ENCODE data around the gene CHMP4A. TPM values are rescaled to one million over a fixed set of nuclear protein-coding genes. Genes with fewer than 3 reads are reported as not detected.

CHMP4A gene
- total RNA-seq, 4 donors from 2014 or later, result 75.4 to 135 (median 94.9) TPM

GRCh38 chr14:24260026-24260779, 46.9 kb upstream of the CHMP4A start:
- 90% methylated on average over 15 of the region's 16 CpGs for WGBS
- Histone ChIP-seq H3K4me3 (no peak overlapping the region), H3K4me1 (peaks cover 0 to 9% (median 2%) of the 10 kb centered on the region in 4 donors), H3K27me3 (no peaks in the 10 kb centered on the region), H3K36me3 (peaks cover 0 to 20% (median 5%) of the 10 kb centered on the region in 4 donors), H3K9me3 (no peaks in the 10 kb centered on the region), H3K27ac (replicated peaks in 1 of 4) (no peak overlapping the region)
- intact Hi-C loops (cut with DNase I), result no loop called here
- DNase-seq (ENCODE audit: extremely low spot score), result no peak
- no peak for TF ChIP-seq EP300 (IDR thresholded peaks at IDR 0.05)

- H3K9me3 ChIP-seq, result no peaks in the 10 kb centered on the region
- H3K36me3 ChIP-seq, result peaks cover 0 to 20% (median 2%) of the 10 kb centered on the region in 4 donors
- H3K27ac ChIP-seq (replicated peaks in 1 of 4), result no peak overlapping the region
- H3K4me3 ChIP-seq, result no peak overlapping the region
- intact Hi-C loops (cut with DNase I), result no loop called here
- no peak for DNase-seq (ENCODE audit: extremely low spot score)
- no peak for TF ChIP-seq POLR2A (IDR thresholded peaks at IDR 0.05; ENCODE audit: low read depth)
- no peak for TF ChIP-seq EP300 (IDR thresholded peaks at IDR 0.05)
- no peak for TF ChIP-seq POLR2AphosphoS5 (IDR thresholded peaks at IDR 0.05)
- WGBS, result 72% methylated on average over 16 of the region's 16 CpGs
- no peaks in the 10 kb centered on the region for H3K27me3 ChIP-seq
- H3K4me1 ChIP-seq, result peaks cover 0 to 9% (median 2%) of the 10 kb centered on the region in 4 donors
These were observed 46.2 kb upstream of the CHMP4A start for GRCh38 chr14:24259282-24260025.

GRCh38 chr14:24258548-24259265, 45.4 kb upstream of the CHMP4A start:
- Histone ChIP-seq H3K36me3 (peaks cover 0 to 18% (median 0%) of the 10 kb centered on the region in 4 donors), H3K9me3 (no peaks in the 10 kb centered on the region), H3K4me3 (no peak overlapping the region), H3K27me3 (no peaks in the 10 kb centered on the region), H3K4me1 (peaks cover 0 to 9% (median 2%) of the 10 kb centered on the region in 4 donors), H3K27ac (replicated peaks in 1 of 4) (no peak overlapping the region)
- intact Hi-C loops (cut with DNase I), result no loop called here
- DNase-seq (ENCODE audit: extremely low spot score), result no peak
- no peak for TF ChIP-seq EP300 (IDR thresholded peaks at IDR 0.05)
- TF ChIP-seq POLR2AphosphoS5 (IDR thresholded peaks at IDR 0.05), result no peak
- no peak for TF ChIP-seq POLR2A (IDR thresholded peaks at IDR 0.05; ENCODE audit: low read depth)
- no peak for TF ChIP-seq CTCF (IDR thresholded peaks at IDR 0.05)
- 90% methylated on average over 15 of the region's 18 CpGs for WGBS

- Histone ChIP-seq H3K36me3 (peaks cover 0 to 21% (median 0%) of the 10 kb centered on the region in 4 donors), H3K4me3 (no peak overlapping the region), H3K27ac (replicated peaks in 1 of 4) (no peak overlapping the region), H3K9me3 (no peaks in the 10 kb centered on the region), H3K27me3 (no peaks in the 10 kb centered on the region), H3K4me1 (peaks cover 0 to 9% (median 2%) of the 10 kb centered on the region in 4 donors)
- intact Hi-C loops (cut with DNase I), result no loop called here
- DNase-seq (ENCODE audit: extremely low spot score), result no peak
- WGBS, result 85% methylated on average over 9 of the region's 9 CpGs
- TF ChIP-seq CTCF (IDR thresholded peaks at IDR 0.05), result no peak
- TF ChIP-seq POLR2AphosphoS5 (IDR thresholded peaks at IDR 0.05), result no peak
- TF ChIP-seq EP300 (IDR thresholded peaks at IDR 0.05), result no peak
- no peak for TF ChIP-seq POLR2A (IDR thresholded peaks at IDR 0.05; ENCODE audit: low read depth)
These were observed 44.8 kb upstream of the CHMP4A start for GRCh38 chr14:24258119-24258518.

GRCh38 chr14:24256960-24257359, 43.7 kb upstream of the CHMP4A start:
- peaks cover 0 to 26% (median 0%) of the 10 kb centered on the region in 4 donors for H3K36me3 ChIP-seq
- DNase-seq (ENCODE audit: extremely low spot score), result no peak
- no peak for TF ChIP-seq CTCF (IDR thresholded peaks at IDR 0.05)
- no peak for TF ChIP-seq POLR2AphosphoS5 (IDR thresholded peaks at IDR 0.05)
- TF ChIP-seq POLR2A (IDR thresholded peaks at IDR 0.05; ENCODE audit: low read depth), result no peak
- TF ChIP-seq EP300 (IDR thresholded peaks at IDR 0.05), result no peak

More at GRCh38 chr14:24256960-24257359, 43.7 kb upstream of the CHMP4A start:
- Histone ChIP-seq H3K9me3 (no peaks in the 10 kb centered on the region), H3K4me1 (peaks cover 0 to 9% (median 2%) of the 10 kb centered on the region in 4 donors), H3K27me3 (no peaks in the 10 kb centered on the region), H3K4me3 (no peak overlapping the region), H3K27ac (replicated peaks in 1 of 4) (no peak overlapping the region)
- intact Hi-C loops (cut with DNase I), result no loop called here
- WGBS, result 76% methylated on average over 4 of the region's 4 CpGs
